CD4-positive, alpha-beta T cell treated with Interleukin-17A for 1 hour (primary cell): ENCODE data around the gene NOTO.

Experiments used
- DNase-seq: peaks from one replicate; pipeline ENCODE4 v3.0.0-alpha.2; 2020

NOTO gene

GRCh38 chr2:73258913-73259215 is 56.5 kb downstream of the NOTO start:
- DNase-seq = no peak

- no peak for DNase-seq
Measured at GRCh38 chr2:73259276-73259675, 56.9 kb downstream of the NOTO start.

DNA sequence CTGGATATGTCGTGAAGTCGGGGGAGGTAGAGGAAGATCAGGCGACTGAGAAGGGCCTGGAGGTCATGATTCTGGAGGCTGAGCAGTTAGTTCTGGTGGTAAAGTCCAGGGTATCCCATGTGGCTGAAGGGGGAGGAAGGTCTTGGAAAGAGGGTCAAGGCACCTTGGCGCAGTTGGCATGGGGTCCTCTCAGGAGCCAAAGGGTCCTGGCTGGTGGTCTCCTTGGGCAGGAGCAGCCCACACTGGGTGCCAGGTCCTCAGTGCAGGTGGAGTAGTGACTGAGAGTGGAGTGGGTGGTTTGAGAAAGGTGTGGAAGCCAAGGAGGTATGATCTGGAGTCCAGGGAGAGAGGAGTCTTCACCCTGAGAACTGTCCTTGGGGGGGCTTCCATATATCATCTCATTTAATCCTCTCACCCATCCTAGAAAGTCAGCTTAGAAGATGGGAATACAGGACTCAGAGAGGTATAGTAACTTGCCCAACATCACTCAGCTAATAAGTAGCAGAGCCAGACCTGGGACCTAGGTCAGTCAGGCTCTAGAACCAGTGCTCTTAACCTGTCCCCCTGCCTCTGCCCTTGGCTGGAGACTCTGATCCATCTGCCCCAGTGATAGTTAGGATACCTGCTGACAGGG is 57.4 kb downstream of the NOTO start:
- DNase-seq = no peak

DNA sequence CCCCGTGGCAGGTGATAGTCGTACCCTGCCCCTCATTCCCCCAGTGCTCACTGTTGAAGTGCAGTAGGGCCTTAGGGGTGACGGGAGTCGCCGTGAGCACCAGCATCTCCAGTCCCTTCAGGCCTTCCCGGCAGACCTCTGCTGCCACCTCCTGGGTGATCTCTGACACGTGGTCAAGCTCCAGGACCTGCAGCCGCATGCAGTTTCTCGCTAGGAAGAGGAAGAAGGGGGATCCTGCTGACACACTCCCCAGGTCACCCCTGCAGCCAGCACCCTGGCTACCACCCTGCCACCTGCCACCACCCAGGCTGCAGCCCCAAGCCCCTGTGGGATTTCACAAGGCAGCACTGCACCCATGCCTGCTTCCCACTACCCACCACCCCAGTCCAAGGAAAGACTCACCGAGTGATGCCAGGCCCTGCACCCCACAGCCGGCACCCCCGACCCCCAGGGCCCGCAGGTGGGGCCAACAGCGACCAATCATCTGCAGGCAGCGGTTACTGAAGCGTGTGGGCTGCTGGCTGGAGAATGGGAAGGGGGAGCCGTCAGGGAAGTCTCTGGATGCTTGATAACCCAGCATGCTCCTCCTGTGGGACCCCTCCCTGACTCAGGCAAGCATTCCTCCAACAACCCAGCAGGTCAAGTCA is 58.1 kb downstream of the NOTO start:
- DNase-seq = no peak
